ENCODE results near the gene MBD3L1. TPM values are rescaled to one million over a fixed set of nuclear protein-coding genes. Genes with fewer than 3 reads are reported as not detected.

The MBD3L1 gene
- total RNA-seq, 1 donor from 2014 or later = not detected

DNA sequence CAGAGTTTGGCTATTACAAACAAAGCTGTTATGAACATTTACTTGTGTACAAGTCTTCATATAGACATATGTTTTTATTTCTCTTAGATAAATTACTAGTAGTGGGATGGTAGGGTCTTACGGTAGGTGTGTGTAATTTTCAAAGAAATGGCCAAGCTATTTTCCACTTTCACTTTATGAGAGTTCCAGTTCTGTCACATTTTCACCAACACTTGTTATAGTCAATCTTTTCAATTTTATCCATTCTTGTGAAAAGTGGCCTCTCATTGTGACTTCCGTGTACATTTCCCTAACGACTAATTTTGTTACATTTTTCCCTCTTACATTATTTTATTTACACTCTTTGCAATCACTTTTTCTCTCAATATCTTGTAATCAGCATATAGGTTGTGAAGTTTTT, 18.3 kb downstream of the MBD3L1 start:
- no peak overlapping the region for H3K4me3 Mint-ChIP-seq
- H3K9me3 Mint-ChIP-seq = peaks cover 47% of the 10 kb centered on the region
- no peak overlapping the region for H3K27ac Mint-ChIP-seq
- TF ChIP-seq, protein P1, sequence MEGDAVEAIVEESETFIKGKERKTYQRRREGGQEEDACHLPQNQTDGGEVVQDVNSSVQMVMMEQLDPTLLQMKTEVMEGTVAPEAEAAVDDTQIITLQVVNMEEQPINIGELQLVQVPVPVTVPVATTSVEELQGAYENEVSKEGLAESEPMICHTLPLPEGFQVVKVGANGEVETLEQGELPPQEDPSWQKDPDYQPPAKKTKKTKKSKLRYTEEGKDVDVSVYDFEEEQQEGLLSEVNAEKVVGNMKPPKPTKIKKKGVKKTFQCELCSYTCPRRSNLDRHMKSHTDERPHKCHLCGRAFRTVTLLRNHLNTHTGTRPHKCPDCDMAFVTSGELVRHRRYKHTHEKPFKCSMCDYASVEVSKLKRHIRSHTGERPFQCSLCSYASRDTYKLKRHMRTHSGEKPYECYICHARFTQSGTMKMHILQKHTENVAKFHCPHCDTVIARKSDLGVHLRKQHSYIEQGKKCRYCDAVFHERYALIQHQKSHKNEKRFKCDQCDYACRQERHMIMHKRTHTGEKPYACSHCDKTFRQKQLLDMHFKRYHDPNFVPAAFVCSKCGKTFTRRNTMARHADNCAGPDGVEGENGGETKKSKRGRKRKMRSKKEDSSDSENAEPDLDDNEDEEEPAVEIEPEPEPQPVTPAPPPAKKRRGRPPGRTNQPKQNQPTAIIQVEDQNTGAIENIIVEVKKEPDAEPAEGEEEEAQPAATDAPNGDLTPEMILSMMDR (IDR thresholded peaks at IDR 0.05; ENCODE audit: unreplicated experiment) = no peak
- H3K27me3 Mint-ChIP-seq (ENCODE audit: low read depth) = no peaks in the 10 kb centered on the region
- H3K36me3 Mint-ChIP-seq = peaks cover 8% of the 10 kb centered on the region
- no peak for DNase-seq (ENCODE audit: low spot score in 2 of 2, unreplicated experiment in 2 of 2)
- H3K4me1 Mint-ChIP-seq = no peaks in the 10 kb centered on the region

DNA sequence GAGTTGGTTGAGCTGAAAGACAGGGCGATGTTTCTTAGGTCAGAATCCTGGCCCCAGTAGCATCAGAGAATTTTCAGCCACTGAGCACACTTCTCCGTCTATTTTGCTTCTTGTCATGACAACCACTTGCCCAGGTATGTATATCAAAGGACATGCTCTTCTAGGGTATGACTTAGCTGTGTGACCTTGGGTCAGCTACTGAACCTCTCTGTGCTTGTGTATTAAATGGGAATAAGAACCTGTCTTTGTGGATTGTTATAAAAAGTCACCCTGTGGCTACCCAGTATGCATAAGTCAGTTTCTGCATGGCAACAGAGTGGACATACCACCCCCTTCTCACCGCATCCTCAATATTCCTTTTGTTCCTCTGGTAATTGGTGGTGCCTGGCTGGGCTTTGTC, 26.1 kb downstream of the MBD3L1 start:
- H3K4me3 Mint-ChIP-seq = no peak overlapping the region
- DNase-seq (ENCODE audit: low spot score in 2 of 2, unreplicated experiment in 2 of 2) = no peak
- no peak overlapping the region for H3K27ac Mint-ChIP-seq
- no peaks in the 10 kb centered on the region for H3K4me1 Mint-ChIP-seq
- peaks cover 43% of the 10 kb centered on the region for H3K9me3 Mint-ChIP-seq
- H3K36me3 Mint-ChIP-seq = no peaks in the 10 kb centered on the region
- TF ChIP-seq, protein P1 (IDR thresholded peaks at IDR 0.05; ENCODE audit: unreplicated experiment) = no peak
- no peaks in the 10 kb centered on the region for H3K27me3 Mint-ChIP-seq (ENCODE audit: low read depth)

DNA sequence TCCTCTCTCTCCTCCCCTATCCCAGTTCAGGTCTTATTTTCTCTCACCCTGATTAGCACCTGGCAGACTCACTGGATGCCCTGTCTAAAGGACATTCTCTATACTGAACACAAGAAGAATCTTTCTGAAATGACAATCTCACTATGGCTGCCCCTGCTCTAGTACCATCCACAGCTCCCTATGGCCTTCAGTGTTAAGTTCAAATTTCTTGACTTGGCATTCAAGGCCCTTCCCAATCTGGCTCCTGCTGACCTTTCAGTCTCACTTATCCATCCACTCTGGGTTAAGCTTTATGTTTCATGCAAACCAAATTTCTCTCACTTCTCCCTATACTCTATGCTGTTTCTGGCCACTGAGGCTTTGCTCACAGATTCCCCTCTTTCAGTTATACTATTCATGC, 34.2 kb downstream of the MBD3L1 start:
- Mint-ChIP-seq H3K27ac (no peak overlapping the region), H3K27me3 (ENCODE audit: low read depth) (no peaks in the 10 kb centered on the region), H3K9me3 (peaks cover 37% of the 10 kb centered on the region), H3K4me3 (no peak overlapping the region), H3K4me1 (no peaks in the 10 kb centered on the region), H3K36me3 (no peaks in the 10 kb centered on the region)
- no peak for DNase-seq (ENCODE audit: low spot score in 2 of 2, unreplicated experiment in 2 of 2)
- TF ChIP-seq, protein P1 (IDR thresholded peaks at IDR 0.05; ENCODE audit: unreplicated experiment) = no peak

DNA sequence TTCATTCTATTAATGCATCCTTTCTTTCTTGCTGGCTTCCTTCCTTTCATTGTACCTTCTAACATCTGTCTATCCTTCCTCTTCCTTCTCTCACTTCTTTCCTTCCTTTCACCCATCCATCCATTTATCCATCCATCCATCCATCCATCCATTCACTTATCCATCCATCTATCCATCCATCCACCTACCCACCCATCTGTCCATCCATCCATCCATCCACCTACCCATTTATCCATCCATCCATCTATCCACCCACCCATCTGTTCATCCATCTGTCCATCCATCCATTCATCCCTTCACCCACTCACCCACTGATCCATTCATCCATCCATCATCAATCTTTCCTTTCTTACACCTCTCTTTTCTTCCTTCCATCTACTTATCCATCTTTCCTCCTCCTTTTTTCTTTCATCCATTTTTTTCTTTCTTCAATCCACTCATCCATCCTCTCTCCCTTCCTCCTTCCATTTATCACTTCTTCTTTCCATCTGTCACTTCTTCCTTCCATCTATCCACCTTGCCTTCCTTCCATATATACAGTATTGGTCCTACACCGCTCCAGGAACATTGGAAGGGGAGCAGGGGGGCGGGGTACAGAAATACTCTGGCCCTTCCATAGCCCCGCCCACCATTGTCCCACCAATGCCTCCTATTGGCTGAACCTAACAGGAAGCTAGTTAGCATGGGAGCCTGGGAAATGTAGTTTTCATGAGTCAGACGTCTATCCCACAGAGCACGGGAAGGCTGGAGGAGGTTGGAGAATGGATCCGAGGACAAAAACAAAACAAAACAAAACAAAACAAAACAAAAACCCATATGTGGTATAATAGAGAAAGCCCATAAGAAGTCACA, 45.9 kb downstream of the MBD3L1 start:
- Mint-ChIP-seq H3K9me3 (peaks cover 54% of the 10 kb centered on the region), H3K36me3 (peaks cover 3% of the 10 kb centered on the region), H3K27ac (no peak overlapping the region), H3K4me1 (no peaks in the 10 kb centered on the region), H3K4me3 (no peak overlapping the region), H3K27me3 (ENCODE audit: low read depth) (no peaks in the 10 kb centered on the region)
- no peak for DNase-seq (ENCODE audit: low spot score in 2 of 2, unreplicated experiment in 2 of 2)
- TF ChIP-seq, protein P1 (IDR thresholded peaks at IDR 0.05; ENCODE audit: unreplicated experiment) = no peak

DNA sequence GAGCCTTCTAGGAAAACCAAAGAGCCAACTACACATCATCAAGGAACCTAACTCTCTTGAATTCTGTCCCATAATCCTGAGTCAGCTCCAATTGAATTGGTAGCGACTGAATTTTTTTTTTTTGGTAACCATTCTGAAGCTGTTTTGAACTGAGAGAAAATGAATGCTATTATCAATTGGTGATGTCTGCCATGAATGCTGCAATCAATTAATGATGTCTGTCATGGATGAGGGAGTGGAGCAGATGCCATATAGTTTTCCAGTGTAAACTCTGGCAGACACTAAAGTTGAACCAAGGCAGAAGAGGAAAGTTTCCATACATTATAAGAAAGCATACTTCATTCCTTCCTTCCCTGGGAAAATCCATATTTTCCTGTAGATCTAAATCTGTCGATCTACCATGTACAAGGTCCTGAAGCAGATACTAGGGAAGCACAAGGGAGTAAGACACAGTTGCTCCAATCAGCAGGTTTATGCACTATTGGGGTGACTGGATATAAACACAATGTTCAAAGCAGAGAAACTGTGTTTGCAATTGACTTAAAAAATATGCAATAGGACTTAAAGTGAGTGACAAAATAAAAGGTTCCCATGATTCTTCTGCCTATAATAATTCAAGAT, 48.8 kb downstream of the MBD3L1 start:
- no peak overlapping the region for H3K27ac Mint-ChIP-seq
- DNase-seq (ENCODE audit: low spot score in 2 of 2, unreplicated experiment in 2 of 2) = no peak

More for the DNA sequence above, 48.8 kb downstream of the MBD3L1 start:
- peaks cover 36% of the 10 kb centered on the region for H3K9me3 Mint-ChIP-seq
- H3K27me3 Mint-ChIP-seq (ENCODE audit: low read depth) = no peaks in the 10 kb centered on the region
- no peaks in the 10 kb centered on the region for H3K4me1 Mint-ChIP-seq
- H3K36me3 Mint-ChIP-seq = peaks cover 3% of the 10 kb centered on the region
- TF ChIP-seq, protein P1 (IDR thresholded peaks at IDR 0.05; ENCODE audit: unreplicated experiment) = no peak
- no peak overlapping the region for H3K4me3 Mint-ChIP-seq
